H1 (cell line): ENCODE measurements around the gene TSKS. TPM values are rescaled to one million over a fixed set of nuclear protein-coding genes. Genes with fewer than 3 reads are reported as not detected.

Source experiments
- CTCF ChIA-PET: fragments of 300-600 bp; sonication (Branson Sonifier 250); formaldehyde crosslinking; loops from one replicate; lab custom pipeline; 2021; ENCODE audit not compliant: partially characterized antibody; lab: Charles Lee
- POLR2A ChIA-PET: fragments of 300-600 bp; sonication (Branson Sonifier 250); formaldehyde crosslinking; loops from one replicate; lab custom pipeline; 2021; ENCODE audit warnings: inconsistent platforms; ENCODE audit not compliant: partially characterized antibody; lab: Charles Lee
- DNase-seq, 2 experiments: peaks; one replicate each; pipeline versions ENCODE4 v3.0.0 to v3.0.0-alpha.2; 2010 to 2022; ENCODE audit warnings: low spot score in 2 of 2, low read depth in 1 of 2, mixed read lengths in 1 of 2
- FAIRE-seq: peaks from 2 replicates; lab custom pipeline; 2011; peaks lifted over from hg19 to GRCh38; lab: Jason Lieb, UNC
- H2AFZ ChIP-seq: 2 replicates; pipeline ENCODE4 v1.8.1; 2012; ENCODE audit warnings: low read length, inconsistent platforms
- H2AK5ac ChIP-seq: 2 replicates; pipeline ENCODE4 v1.6.1; 2013; ENCODE audit warnings: low read depth, low read length
- H2BK120ac ChIP-seq: replicated peaks from 2 replicates; pipeline ENCODE3; 2013; ENCODE audit warnings: low read depth, low read length, inconsistent platforms
- H2BK12ac ChIP-seq: 2 replicates; pipeline ENCODE4 v1.6.1; 2013; ENCODE audit warnings: low read depth, low read length
- H2BK15ac ChIP-seq: 2 replicates; pipeline ENCODE4 v1.6.1; 2013; ENCODE audit warnings: low read length
- H2BK20ac ChIP-seq: 2 replicates; pipeline ENCODE4 v1.6.1; 2013; ENCODE audit warnings: low read length
- H2BK5ac ChIP-seq: 2 replicates; pipeline ENCODE4 v1.6.1; 2013; ENCODE audit warnings: low read depth, low read length
- H3K14ac ChIP-seq: 2 replicates; pipeline ENCODE4 v1.6.1; 2013; ENCODE audit warnings: inconsistent platforms; ENCODE audit not compliant: insufficient read length
- H3K18ac ChIP-seq: 2 replicates; pipeline ENCODE4 v1.6.1; 2013; ENCODE audit warnings: low read length; ENCODE audit errors: extremely low read depth
- H3K23ac ChIP-seq: 2 replicates; pipeline ENCODE4 v1.6.1; 2013; ENCODE audit warnings: inconsistent platforms; ENCODE audit not compliant: insufficient read length
- H3K23me2 ChIP-seq: 2 replicates; pipeline ENCODE4 v1.6.1; 2013; ENCODE audit warnings: low read depth, low read length
- H3K27ac ChIP-seq: 2 replicates; pipeline ENCODE4 v1.6.1; 2011; ENCODE audit warnings: low read depth, low read length, inconsistent platforms
- H3K27me3 ChIP-seq, 4 experiments: replicated peaks in 1 of 4; 1 replicate in 1 of 4; 2 replicates in 3 of 4; pipeline versions ENCODE4 v1.6.1 to v1.8.1; 2011 to 2013; ENCODE audit warnings: low read length in 3 of 4, mild to moderate bottlenecking in 3 of 4, inconsistent platforms in 2 of 4, mixed read lengths in 2 of 4, moderate library complexity in 1 of 4; ENCODE audit not compliant: control insufficient read depth in 3 of 4, insufficient read depth in 3 of 4; ENCODE audit errors: extremely low read depth in 1 of 4
- H3K36me3 ChIP-seq, 4 experiments: 2 replicates each; pipeline versions ENCODE4 v1.6.1 to v1.8.1; 2011 to 2013; ENCODE audit warnings: mild to moderate bottlenecking in 4 of 4, low read length in 3 of 4, moderate library complexity in 2 of 4, control low read depth in 1 of 4, inconsistent platforms in 1 of 4; ENCODE audit not compliant: insufficient read depth in 4 of 4, control insufficient read depth in 2 of 4
- H3K4ac ChIP-seq: replicated peaks from 2 replicates; pipeline ENCODE3; 2013; ENCODE audit warnings: low read length, low read depth, mixed read lengths, inconsistent platforms; ENCODE audit not compliant: insufficient read length
- H3K4me1 ChIP-seq, 4 experiments: replicated peaks in 1 of 4; 1 replicate in 1 of 4; 2 replicates in 3 of 4; pipeline versions ENCODE4 v1.6.1 to v1.8.1; 2011 to 2013; ENCODE audit warnings: low read length in 3 of 4, inconsistent platforms in 2 of 4, mixed read lengths in 1 of 4; ENCODE audit not compliant: insufficient read depth in 4 of 4, control insufficient read depth in 3 of 4
- H3K4me2 ChIP-seq, 2 experiments: 2 replicates each; pipeline versions ENCODE4 v1.6.1 to v1.8.1; 2011 to 2013; ENCODE audit warnings: low read depth in 2 of 2, low read length in 2 of 2, control low read depth in 1 of 2, inconsistent platforms in 1 of 2, mild to moderate bottlenecking in 1 of 2; ENCODE audit not compliant: insufficient read depth in 1 of 2
- H3K4me3 ChIP-seq, 4 experiments: fragments of 200-600, 300-600 bp in 1 of 4; sonication (generic), shearing (Covaris generic), sonication (Bioruptor Twin) in 1 of 4; 2 replicates each; pipeline versions ENCODE4 v1.5.1 to v1.8.1; 2011 to 2016; ENCODE audit warnings: low read length in 4 of 4, low read depth in 3 of 4, control low read depth in 2 of 4, inconsistent platforms in 2 of 4, mild to moderate bottlenecking in 2 of 4, mixed read lengths in 1 of 4, moderate library complexity in 1 of 4; ENCODE audit not compliant: insufficient read depth in 2 of 4; ENCODE audit errors: extremely low read depth in 1 of 4
- H3K56ac ChIP-seq: replicated peaks from 2 replicates; pipeline ENCODE3; 2013; ENCODE audit warnings: low read depth, mild to moderate bottlenecking, mixed read lengths, low read length, inconsistent platforms; ENCODE audit not compliant: insufficient read length
- H3K79me1 ChIP-seq: 2 replicates; pipeline ENCODE4 v1.6.1; 2013; ENCODE audit warnings: low read depth, low read length, control low read depth
- H3K79me2 ChIP-seq, 2 experiments: 2 replicates each; pipeline versions ENCODE4 v1.6.1 to v1.8.1; 2012 to 2013; ENCODE audit warnings: low read length in 2 of 2, mild to moderate bottlenecking in 2 of 2, inconsistent platforms in 1 of 2; ENCODE audit not compliant: insufficient read depth in 2 of 2, control insufficient read depth in 1 of 2
- H3K9ac ChIP-seq, 4 experiments: replicated peaks in 1 of 4; 1 replicate in 1 of 4; 2 replicates in 3 of 4; pipeline versions ENCODE4 v1.6.1 to v1.8.1; 2011 to 2013; ENCODE audit warnings: low read depth in 3 of 4, low read length in 3 of 4, control low read depth in 2 of 4, mild to moderate bottlenecking in 2 of 4, moderate library complexity in 2 of 4, inconsistent platforms in 1 of 4; ENCODE audit errors: extremely low read depth in 1 of 4
- H3K9me3 ChIP-seq, 2 experiments: 2 replicates each; pipeline versions ENCODE4 v1.6.1 to v1.8.1; 2012 to 2013; ENCODE audit warnings: mild to moderate bottlenecking in 2 of 2, moderate library complexity in 2 of 2, control low read depth in 1 of 2, inconsistent platforms in 1 of 2, low read depth in 1 of 2, low read length in 1 of 2, mixed read lengths in 1 of 2; ENCODE audit not compliant: insufficient read depth in 2 of 2
- H4K20me1 ChIP-seq, 2 experiments: replicated peaks in 1 of 2; 2 replicates each; pipeline versions ENCODE3 to v1.8.1; 2011 to 2013; ENCODE audit warnings: inconsistent platforms in 2 of 2, low read length in 2 of 2, mild to moderate bottlenecking in 1 of 2; ENCODE audit not compliant: insufficient read depth in 2 of 2, control insufficient read depth in 1 of 2
- H4K5ac ChIP-seq: 2 replicates; pipeline ENCODE4 v1.6.1; 2013; ENCODE audit warnings: low read length, low read depth, mixed read lengths, inconsistent platforms; ENCODE audit not compliant: insufficient read length
- H4K8ac ChIP-seq: 2 replicates; pipeline ENCODE4 v1.8.0; 2013; ENCODE audit warnings: mild to moderate bottlenecking, moderate library complexity, low read length, inconsistent platforms; ENCODE audit not compliant: insufficient read depth; ENCODE audit errors: extremely low read depth
- H4K91ac ChIP-seq: replicated peaks from 2 replicates; pipeline ENCODE3; 2013; ENCODE audit warnings: low read length, mixed read lengths, inconsistent platforms; ENCODE audit not compliant: insufficient read length
- YY1 ChIP-seq: IDR thresholded peaks from 2 replicates; pipeline ENCODE4 v1.6.1; 2011; ENCODE audit warnings: low read depth, mild to moderate bottlenecking, low read length
- WGBS, 2 experiments: shearing (Covaris generic) in 1 of 2; methylation state at CpG; one replicate each; pipeline versions ENCODE4 v1.1.6 to v1.1.7; 2013 to 2015; ENCODE audit warnings: low lambda C conversion rate in 2 of 2, mixed read lengths in 2 of 2, inconsistent platforms in 1 of 2, low coverage in 1 of 2, missing lambda C conversion rate in 1 of 2; ENCODE audit not compliant: insufficient replicate concordance in 2 of 2, insufficient coverage in 1 of 2, insufficient read length in 1 of 2; ENCODE audit errors: extremely low coverage in 1 of 2, missing lambda C conversion rate in 1 of 2; 5-methylcytosine and 5-hydroxymethylcytosine counted together
- polyA plus RNA-seq, 7 experiments: library from polyadenylated mRNA; depleted of rRNA in 3 of 7; stranded (reverse) in 5 of 7; unstranded in 2 of 7; fragments of >200 nt in 5 of 7; fragments of 200-250 nt in 2 of 7; gene quantifications; 1 replicate in 5 of 7; 2 replicates in 1 of 7; 4 replicates in 1 of 7; pipeline versions ENCODE4 v1.2.1 to v1.2.3, GENCODE V29; 2011 to 2013; ENCODE audit warnings: missing spikeins in 2 of 7, mixed read lengths in 2 of 7
- total RNA-seq: library from RNA; stranded (reverse); fragmentation: NEBNext Ultra II Directional; extraction: Animal tissue kit (Norgen Biotek cat#: 25700); gene quantifications from 2 replicates; pipeline ENCODE4 v1.2.1, GENCODE V29; 2021
- TF ChIP-seq, protein P1 (sequence below): IDR thresholded peaks from 2 replicates; pipeline ENCODE4 v1.6.1; 2011; ENCODE audit warnings: low read length, improper control_type of control experiment

Gene TSKS
- total and polyA plus RNA-seq, 2 of the 8 experiments (the other 6 are each of a cell fraction or from before 2014, with no cell fraction given) = 0.21 TPM; not detected in 1

- DNase-seq = no peak
- Histone ChIP-seq H3K27me3 (no peaks in the 10 kb centered on the region), H2AFZ (no peak overlapping the region), H2BK120ac (no peak overlapping the region), H2BK12ac (no peak overlapping the region), H3K18ac (no peak overlapping the region), H2AK5ac (no peak overlapping the region), H3K4ac (no peak overlapping the region), H3K9me3 (no peaks in the 10 kb centered on the region), H2BK15ac (no peak overlapping the region), H3K4me1 (no peaks in the 10 kb centered on the region), H3K79me2 (no peaks in the 10 kb centered on the region; a peak in 1 of 4 replicates), H4K5ac (no peak overlapping the region), H3K56ac (no peak overlapping the region), H3K4me2 (no peak overlapping the region), H4K20me1 (peaks cover 0 to 4% of the 10 kb centered on the region in 2 experiments), H3K14ac (no peak overlapping the region), H2BK20ac (no peak overlapping the region), H3K36me3 (peaks cover 17 to 41% (median 29%) of the 10 kb centered on the region in 4 experiments), H4K91ac (no peak overlapping the region), H2BK5ac (no peak overlapping the region), H3K9ac (no peak overlapping the region), H3K23ac (no peak overlapping the region), H3K79me1 (no peaks in the 10 kb centered on the region), H3K27ac (no peak overlapping the region), H4K8ac (no peak overlapping the region), H3K23me2 (peaks cover 6% of the 10 kb centered on the region; the same call in 1 of the 2 replicates), H3K4me3 (no peak overlapping the region)
- ChIA-PET POLR2A (interaction anchor here (1.1 to 2.2 kb wide), 2 partner anchors 16 to 24 kb away, joined by 3 to 9 read pairs; partner anchors contain the start of gene CPT1C), CTCF (no interaction called here)
- 95% methylated on average over 13 of the region's 16 CpGs; no CpG with 5 or more reads in 1 of the 2 experiments for WGBS, 2 experiments
- no peak for FAIRE-seq
- TF ChIP-seq, protein P1, sequence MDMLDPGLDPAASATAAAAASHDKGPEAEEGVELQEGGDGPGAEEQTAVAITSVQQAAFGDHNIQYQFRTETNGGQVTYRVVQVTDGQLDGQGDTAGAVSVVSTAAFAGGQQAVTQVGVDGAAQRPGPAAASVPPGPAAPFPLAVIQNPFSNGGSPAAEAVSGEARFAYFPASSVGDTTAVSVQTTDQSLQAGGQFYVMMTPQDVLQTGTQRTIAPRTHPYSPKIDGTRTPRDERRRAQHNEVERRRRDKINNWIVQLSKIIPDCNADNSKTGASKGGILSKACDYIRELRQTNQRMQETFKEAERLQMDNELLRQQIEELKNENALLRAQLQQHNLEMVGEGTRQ = no peak
- no peak for TF ChIP-seq YY1
Measured at GRCh38 chr19:49705919-49706318, 57.2 kb downstream of the TSKS start.
